HG03108 (cell line): ENCODE results near the gene MID1IP1.

ENCODE experiments used
- ATAC-seq: cut with Tn5 transposase; IDR thresholded peaks from one replicate; pipeline ENCODE4 v1.9.1; 2021; ENCODE audit warnings: moderate library complexity; ENCODE audit not compliant: unreplicated experiment

MID1IP1 gene

GRCh38 chrX:38811515-38812243 lies 10.4 kb downstream of the MID1IP1 start:
- ATAC-seq = no peak

- ATAC-seq = no peak
Measured at GRCh38 chrX:38816155-38816554, 14.9 kb downstream of the MID1IP1 start.

GRCh38 chrX:38817004-38817703 lies 15.9 kb downstream of the MID1IP1 start:
- no peak for ATAC-seq

DNA sequence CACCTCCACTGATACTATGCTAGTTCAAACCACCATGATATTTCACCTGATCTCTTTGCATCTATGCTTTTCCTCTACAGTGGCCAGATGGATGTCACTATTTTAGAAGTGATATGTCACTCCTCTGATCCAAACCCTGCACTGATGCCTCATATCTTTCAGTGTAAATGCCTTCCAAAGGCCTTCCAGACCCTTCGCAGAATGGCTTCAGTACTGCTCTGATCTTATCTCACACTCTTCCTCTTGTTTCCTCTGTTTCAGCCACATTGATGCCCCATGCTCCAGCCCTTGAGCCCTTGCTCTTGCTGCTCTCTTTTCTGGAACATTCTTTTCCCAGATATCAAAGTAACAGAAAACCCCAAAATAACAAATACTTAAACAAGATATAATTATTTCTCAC lies 17.9 kb downstream of the MID1IP1 start:
- no peak for ATAC-seq

DNA sequence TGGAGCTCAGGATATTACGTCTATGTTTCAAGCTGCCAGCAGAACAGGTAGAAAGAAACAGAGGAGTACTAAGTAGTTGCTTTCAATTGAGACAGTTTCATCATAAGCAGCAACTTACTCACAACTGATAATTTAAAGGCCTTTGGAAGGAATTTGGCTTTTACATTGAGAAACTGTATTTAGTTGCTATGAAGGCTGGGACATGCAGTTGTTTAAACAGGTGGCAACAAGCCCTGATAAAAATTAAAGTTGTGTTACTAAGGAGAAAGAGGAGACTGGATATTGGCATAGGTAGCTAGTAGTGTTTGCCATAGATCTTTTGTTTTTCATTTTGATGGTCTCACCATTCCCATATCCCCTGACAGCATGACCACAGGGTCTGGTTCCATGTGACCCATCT lies 18.4 kb downstream of the MID1IP1 start:
- no peak for ATAC-seq

GRCh38 chrX:38820751-38821150 lies 19.5 kb downstream of the MID1IP1 start:
- ATAC-seq = no peak

DNA sequence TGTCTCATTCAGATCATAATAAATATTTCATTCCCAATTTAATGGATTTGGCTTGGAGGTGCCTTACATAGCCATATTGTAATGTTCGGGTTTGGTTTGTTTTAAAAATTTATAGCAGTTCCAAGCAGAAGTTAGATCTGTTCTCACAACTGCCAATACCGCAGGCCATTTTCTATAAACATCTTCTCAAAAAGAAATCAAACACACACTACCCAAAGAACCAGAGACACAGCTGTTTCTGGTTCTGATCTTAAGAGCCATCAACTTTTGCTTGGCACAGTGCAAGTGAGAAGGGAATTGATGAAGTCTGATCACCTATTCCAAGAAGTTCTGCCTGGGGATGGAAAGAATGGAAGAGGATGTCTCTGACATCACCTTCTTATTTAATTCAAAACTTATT lies 22.9 kb downstream of the MID1IP1 start:
- ATAC-seq = no peak

DNA sequence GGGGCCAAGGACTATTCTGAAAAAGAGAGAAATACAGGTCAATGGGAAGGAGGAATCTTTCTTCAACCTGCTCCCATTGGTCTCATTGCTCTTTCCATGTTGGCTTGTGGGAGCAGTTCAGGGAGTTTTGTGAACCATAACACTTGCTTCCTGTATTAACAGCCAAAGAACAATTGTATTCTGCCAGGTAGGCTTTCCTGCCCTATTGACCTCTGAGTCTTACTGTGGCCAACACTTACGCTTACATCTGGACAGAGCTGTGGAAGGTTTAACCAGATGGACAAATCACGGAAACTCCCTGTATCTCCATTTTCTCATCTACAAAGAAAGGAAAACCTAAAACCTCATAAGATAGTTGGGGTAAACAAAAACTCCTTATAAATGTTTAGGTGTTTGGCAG lies 30.7 kb downstream of the MID1IP1 start:
- ATAC-seq = no peak

DNA sequence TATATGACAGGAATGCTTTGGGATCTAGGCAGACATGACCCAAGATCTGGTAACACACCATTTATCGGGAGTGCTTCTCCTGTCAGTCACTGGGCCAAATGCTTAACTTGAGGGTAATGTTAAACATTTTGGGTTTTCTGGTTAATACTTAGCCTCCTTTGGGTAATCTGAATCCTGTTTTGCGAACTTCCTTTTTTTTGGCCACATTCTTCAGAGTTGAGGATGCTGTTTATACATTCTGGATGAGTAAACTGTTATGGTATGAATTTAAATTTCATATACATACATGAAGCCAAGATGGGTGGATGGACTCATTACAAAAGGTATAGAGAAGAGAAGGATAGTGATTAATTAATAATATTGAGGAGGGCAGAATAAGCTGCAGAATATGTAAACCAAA lies 36.1 kb downstream of the MID1IP1 start:
- ATAC-seq = no peak

- ATAC-seq = no peak
Measured at GRCh38 chrX:38839277-38839676, 38.0 kb downstream of the MID1IP1 start.

DNA sequence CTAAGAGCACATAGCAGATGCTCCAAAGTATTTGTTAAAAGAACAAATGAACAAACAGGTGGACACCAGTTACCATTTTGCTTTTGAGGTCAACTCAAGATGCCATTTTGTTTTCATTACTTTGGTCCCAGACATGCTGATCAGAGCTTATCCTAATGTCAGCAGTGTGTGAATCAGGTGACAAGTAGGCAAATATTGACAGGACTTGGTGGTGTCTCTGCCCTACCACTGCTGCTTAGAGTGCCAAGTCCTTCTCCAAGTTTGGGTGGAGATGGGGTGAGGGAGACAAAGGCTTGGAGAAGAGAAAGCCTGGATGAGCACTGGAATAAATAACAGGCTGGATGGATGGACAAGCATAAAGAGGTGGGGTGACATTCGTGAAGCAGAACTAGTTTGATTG lies 38.7 kb downstream of the MID1IP1 start:
- no peak for ATAC-seq

- no peak for ATAC-seq
Measured at GRCh38 chrX:38841750-38842149, 40.5 kb downstream of the MID1IP1 start.

GRCh38 chrX:38845426-38845825 lies 44.2 kb downstream of the MID1IP1 start:
- no peak for ATAC-seq

GRCh38 chrX:38847206-38847902 lies 46.1 kb downstream of the MID1IP1 start:
- ATAC-seq = no peak

- no peak for ATAC-seq
Measured at GRCh38 chrX:38847903-38848230, 46.6 kb downstream of the MID1IP1 start.

GRCh38 chrX:38848671-38849455 lies 47.6 kb downstream of the MID1IP1 start:
- no peak for ATAC-seq

DNA sequence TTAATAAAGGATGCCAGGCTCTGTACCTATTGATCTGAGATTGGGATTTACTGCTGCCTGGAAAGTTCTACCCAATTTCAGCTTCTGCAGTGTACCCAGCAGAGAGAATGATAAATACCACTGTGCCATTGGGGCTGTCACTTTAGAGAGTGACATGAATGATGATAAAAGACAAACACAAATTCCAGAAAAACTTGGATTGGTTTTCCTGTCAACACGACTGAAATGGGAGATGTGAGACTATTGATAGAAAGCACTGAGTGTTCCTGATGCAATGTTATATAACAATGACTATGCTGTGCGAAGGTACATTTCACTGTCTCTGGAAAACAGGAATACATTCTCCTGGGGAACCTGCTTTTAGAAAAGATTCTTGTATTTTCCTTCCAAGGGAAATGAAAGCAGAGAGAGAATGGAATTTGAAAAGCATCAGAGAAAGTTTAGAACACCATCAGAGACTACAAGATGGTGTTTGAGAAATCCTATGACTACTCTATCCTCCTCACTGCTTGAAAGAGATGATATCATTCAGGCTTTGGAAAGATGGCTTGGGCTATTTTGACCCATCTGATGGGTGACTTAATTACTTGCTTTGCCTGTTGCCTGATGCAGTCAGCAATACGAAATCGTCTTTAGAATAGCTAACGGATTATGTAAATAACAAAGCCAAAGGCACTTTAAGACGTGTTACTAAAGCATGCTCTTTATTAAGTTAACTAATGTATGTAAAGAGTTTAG lies 49.7 kb downstream of the MID1IP1 start:
- no peak for ATAC-seq

DNA sequence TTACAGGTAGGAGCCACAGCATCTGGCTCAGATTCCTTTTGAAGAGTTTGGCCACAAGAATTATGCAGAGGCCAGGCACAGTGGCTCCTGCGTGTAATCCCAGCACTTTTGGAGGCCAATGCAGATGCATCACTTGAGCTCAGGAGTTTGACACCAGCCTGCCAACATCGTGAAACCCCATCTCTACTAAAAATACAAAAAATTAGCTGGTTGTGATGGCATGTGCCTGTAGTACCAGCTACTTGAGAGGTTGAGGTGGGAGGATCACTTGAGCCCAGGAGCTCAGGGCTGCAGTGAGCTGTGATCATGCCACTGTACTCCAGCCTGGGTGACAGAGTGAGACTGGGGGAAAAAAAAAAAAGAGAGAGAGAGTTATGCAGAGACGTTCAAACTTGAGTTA lies 53.0 kb downstream of the MID1IP1 start:
- ATAC-seq = no peak
